GM12865 (cell line): ENCODE measurements around the gene RABGGTB.
"Not testable (repeated sequence)": the region's sequence is repeated elsewhere in the genome, so short reads cannot be mapped to it uniquely, and the experiment has no call there.

Source experiments
- DNase-seq: peaks from one replicate; pipeline ENCODE4 v3.0.0; 2010; ENCODE audit warnings: low read depth
- H3K4me3 ChIP-seq: 2 replicates; pipeline ENCODE4 v1.5.1; 2011; ENCODE audit warnings: mild to moderate bottlenecking, low read depth, low read length, control low read depth
- CTCF ChIP-seq: IDR thresholded peaks from 2 replicates; pipeline ENCODE4 v1.5.1; 2011; ENCODE audit warnings: low read length, control low read depth, low read depth, inconsistent platforms; ENCODE audit not compliant: insufficient read depth; ENCODE audit errors: missing control alignments

Gene RABGGTB

DNA sequence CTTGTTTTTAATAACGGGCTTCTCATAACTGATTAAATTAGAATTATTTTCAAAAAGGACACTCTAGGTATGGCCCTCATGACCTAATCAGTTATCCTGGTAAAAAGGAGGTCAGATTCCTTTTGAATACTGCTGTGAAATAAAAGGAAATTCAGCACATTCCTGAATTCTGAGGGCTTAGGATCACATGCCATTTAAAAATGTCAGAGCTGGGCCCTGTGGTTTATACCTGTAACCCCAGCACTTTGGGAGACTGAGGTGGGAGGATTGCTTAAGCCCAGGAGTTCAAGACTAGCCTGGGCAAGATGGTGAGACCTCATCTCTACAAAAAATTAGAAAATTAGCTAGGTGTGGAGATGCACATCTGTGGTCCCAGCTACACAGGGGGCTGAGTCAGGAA, 18.0 kb upstream of the RABGGTB start:
- no peak for TF ChIP-seq CTCF
- no peak for DNase-seq
- H3K4me3 ChIP-seq, result no peak overlapping the region

- DNase-seq, result no peak
- TF ChIP-seq CTCF, result no peak
- no peak overlapping the region for H3K4me3 ChIP-seq
Measured at GRCh38 chr1:75770761-75771160, 15.3 kb upstream of the RABGGTB start.

- no peak for TF ChIP-seq CTCF
- no peak for DNase-seq
- H3K4me3 ChIP-seq, result no peak overlapping the region
Measured at GRCh38 chr1:75771978-75772377, 14.1 kb upstream of the RABGGTB start.

DNA sequence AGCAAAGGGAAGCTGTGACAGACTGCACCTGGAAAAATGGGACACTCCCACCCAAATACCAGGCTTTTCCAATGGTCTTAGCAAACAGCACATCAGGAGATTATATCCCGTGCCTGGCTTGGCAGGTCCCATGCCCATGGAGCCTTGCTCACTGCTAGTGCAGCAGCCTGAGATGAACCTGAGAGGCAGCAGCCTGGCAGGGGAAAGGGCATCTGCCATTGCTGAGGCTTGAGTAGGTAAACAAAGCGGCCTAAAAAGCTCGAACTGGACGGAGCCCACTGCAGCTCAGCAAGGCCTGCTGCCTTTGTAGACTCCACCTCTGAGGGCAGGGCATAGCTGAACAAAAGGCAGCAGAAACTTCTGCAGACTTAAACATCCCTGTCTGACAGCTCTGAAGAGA, 8.2 kb upstream of the RABGGTB start:
- not testable (repeated sequence) for H3K4me3 ChIP-seq, DNase-seq

DNA sequence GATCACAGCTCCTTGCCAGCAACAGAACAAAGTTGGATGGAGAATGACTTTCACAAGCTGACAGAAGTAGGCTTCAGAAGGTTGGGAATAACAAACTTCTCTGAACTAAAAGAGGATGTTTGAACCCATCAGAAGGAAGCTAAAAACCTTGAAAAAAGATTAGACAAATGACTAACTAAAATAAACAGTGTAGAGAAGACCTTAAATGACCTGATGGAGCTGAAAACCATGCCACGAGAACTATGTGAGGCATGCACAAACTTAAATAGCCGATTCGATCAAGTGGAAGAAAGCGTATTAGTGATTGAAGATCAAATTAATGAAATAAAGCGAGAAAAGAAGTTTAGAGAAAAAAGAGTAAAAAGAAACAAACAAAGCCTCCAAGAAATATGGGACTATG, 7.4 kb upstream of the RABGGTB start:
- not testable (repeated sequence) for H3K4me3 ChIP-seq, DNase-seq

DNA sequence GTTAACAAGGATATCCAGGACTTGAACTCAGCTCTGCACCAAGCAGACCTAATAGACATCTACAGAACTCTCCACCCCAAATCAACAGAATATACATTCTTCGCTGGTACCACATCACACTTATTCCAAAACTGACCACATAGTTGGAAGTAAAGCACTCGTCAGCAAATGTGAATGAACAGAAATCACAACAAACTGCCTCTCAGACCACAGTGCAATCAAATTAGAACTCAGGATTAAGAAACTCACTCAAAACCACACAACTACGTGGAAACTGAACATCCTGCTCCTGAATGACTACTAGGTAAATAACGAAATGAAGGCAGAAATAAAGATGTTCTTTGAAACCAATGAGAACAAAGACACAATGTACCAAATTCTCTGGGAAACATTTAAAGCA, 5.9 kb upstream of the RABGGTB start:
- H3K4me3 ChIP-seq, DNase-seq: not testable (repeated sequence)

GRCh38 chr1:75783920-75784319, 2.1 kb upstream of the RABGGTB start:
- not testable (repeated sequence) for DNase-seq
- H3K4me3 ChIP-seq, result peak overlapping the region; percentile 98

- no peak for DNase-seq
- TF ChIP-seq CTCF, result no peak
- peak overlapping the region; percentile 98 for H3K4me3 ChIP-seq
Measured at GRCh38 chr1:75785320-75785982, 605 bp upstream of the RABGGTB start.

GRCh38 chr1:75786901-75787493, 941 bp downstream of the RABGGTB start:
- no peak for TF ChIP-seq CTCF
- no peak for DNase-seq
- peak overlapping the region; percentile 98 for H3K4me3 ChIP-seq
